ENCODE measurements around the gene NDUFA1. TPM values are rescaled to one million over a fixed set of nuclear protein-coding genes. Genes with fewer than 3 reads are reported as not detected.

NDUFA1 gene
- total and polyA plus RNA-seq, 2 of the 13 experiments (the other 11 are each of a cell fraction or from before 2014, with no cell fraction given): 150 to 167 TPM

DNA sequence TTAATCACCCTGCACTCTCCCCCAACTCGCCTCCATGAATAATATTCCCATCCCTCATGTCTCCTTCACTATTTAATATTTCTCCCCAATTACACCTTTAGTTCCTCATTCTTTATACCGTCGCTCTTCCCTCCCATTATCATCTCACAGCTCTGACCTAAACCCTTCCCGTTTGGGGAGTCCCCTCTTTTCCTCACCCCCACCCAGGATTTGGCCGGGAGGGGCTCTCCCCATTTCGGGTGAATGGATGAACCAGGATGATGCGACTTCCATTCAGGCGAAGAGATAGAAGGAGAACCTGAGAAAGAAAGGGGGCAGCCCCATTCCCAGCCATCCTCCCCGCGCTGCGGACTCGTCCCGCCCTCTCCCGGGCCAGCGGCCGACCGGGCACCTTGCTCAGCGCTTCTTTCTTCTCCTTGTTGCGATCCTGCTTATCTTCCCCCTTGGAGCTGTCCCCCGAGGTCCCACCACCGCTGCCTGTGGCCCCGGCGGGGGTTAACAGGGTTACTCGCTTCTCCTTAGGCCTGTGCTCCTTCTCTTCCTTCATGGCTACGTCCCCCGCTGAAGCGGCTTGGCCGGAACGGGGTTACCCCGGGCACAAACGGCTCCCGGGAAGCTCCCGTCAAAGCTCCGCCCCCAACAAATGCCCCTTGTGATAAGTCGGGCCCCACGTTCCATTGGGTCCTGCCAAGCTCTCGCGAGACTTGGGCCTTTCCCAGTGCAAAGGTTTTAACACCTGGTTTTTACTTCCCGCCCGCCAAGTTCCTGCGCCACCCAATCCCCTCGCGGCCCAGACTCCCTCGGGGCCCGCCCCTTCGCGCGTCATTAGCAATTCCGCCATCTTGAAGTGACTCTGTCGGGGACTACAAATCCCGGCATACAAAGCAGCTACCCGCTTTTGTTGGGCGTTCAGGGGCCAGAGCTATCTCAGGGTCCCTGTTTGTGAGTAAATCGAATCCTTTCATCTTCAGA lies 19.0 kb upstream of the NDUFA1 start, which contains the start of gene UPF3B (continued):
- TF ChIP-seq, protein P1, sequence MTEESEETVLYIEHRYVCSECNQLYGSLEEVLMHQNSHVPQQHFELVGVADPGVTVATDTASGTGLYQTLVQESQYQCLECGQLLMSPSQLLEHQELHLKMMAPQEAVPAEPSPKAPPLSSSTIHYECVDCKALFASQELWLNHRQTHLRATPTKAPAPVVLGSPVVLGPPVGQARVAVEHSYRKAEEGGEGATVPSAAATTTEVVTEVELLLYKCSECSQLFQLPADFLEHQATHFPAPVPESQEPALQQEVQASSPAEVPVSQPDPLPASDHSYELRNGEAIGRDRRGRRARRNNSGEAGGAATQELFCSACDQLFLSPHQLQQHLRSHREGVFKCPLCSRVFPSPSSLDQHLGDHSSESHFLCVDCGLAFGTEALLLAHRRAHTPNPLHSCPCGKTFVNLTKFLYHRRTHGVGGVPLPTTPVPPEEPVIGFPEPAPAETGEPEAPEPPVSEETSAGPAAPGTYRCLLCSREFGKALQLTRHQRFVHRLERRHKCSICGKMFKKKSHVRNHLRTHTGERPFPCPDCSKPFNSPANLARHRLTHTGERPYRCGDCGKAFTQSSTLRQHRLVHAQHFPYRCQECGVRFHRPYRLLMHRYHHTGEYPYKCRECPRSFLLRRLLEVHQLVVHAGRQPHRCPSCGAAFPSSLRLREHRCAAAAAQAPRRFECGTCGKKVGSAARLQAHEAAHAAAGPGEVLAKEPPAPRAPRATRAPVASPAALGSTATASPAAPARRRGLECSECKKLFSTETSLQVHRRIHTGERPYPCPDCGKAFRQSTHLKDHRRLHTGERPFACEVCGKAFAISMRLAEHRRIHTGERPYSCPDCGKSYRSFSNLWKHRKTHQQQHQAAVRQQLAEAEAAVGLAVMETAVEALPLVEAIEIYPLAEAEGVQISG (CRISPR knock-in tag; IDR thresholded peaks at IDR 0.05): peak; percentile 41; the same call in 1 of the 2 replicates
- TF ChIP-seq POLR2G (IDR thresholded peaks at IDR 0.05; ENCODE audit: low read depth, low read length) (peak; percentile 82), NFYC (CRISPR knock-in tag; IDR thresholded peaks at IDR 0.05) (peak; percentile 79), GPN1 (CRISPR knock-in tag; IDR thresholded peaks at IDR 0.05; ENCODE audit: borderline replicate concordance) (no peak), TEAD3 (CRISPR knock-in tag; optimal IDR thresholded peaks at IDR 0.05; ENCODE audit: borderline replicate concordance) (no peak), ZBTB40 (IDR thresholded peaks at IDR 0.05) (no peak), ZBTB40 (CRISPR knock-in tag; IDR thresholded peaks at IDR 0.05) (no peak), MYC (CRISPR knock-in tag; IDR thresholded peaks at IDR 0.05; ENCODE audit: borderline replicate concordance) (peak; percentile 33; the same call in 1 of the 2 replicates), ZNF879 (CRISPR knock-in tag; IDR thresholded peaks at IDR 0.05) (no peak), PTBP1 (IDR thresholded peaks at IDR 0.05; ENCODE audit: low read depth, low read length, poor library complexity, severe bottlenecking) (no peak)
- TF ChIP-seq, protein P2, sequence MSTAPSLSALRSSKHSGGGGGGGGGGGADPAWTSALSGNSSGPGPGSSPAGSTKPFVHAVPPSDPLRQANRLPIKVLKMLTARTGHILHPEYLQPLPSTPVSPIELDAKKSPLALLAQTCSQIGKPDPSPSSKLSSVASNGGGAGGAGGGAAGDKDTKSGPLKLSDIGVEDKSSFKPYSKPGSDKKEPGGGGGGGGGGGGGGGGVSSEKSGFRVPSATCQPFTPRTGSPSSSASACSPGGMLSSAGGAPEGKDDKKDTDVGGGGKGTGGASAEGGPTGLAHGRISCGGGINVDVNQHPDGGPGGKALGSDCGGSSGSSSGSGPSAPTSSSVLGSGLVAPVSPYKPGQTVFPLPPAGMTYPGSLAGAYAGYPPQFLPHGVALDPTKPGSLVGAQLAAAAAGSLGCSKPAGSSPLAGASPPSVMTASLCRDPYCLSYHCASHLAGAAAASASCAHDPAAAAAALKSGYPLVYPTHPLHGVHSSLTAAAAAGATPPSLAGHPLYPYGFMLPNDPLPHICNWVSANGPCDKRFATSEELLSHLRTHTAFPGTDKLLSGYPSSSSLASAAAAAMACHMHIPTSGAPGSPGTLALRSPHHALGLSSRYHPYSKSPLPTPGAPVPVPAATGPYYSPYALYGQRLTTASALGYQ (CRISPR knock-in tag; IDR thresholded peaks at IDR 0.05): no peak
- TF ChIP-seq, protein P3, sequence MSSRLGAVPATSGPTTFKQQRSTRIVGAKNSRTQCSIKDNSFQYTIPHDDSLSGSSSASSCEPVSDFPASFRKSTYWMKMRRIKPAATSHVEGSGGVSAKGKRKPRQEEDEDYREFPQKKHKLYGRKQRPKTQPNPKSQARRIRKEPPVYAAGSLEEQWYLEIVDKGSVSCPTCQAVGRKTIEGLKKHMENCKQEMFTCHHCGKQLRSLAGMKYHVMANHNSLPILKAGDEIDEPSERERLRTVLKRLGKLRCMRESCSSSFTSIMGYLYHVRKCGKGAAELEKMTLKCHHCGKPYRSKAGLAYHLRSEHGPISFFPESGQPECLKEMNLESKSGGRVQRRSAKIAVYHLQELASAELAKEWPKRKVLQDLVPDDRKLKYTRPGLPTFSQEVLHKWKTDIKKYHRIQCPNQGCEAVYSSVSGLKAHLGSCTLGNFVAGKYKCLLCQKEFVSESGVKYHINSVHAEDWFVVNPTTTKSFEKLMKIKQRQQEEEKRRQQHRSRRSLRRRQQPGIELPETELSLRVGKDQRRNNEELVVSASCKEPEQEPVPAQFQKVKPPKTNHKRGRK (CRISPR knock-in tag; IDR thresholded peaks at IDR 0.05): no peak

Data from HepG2 (cell line).